Type B pancreatic cell (in vitro differentiated cells): ENCODE data around the gene HPX. TPM values are rescaled to one million over a fixed set of nuclear protein-coding genes. Genes with fewer than 3 reads are reported as not detected.

ENCODE experiments used
- DNase-seq: peaks from one replicate; pipeline ENCODE4 v3.0.0; 2021; ENCODE audit warnings: mixed read lengths; ENCODE audit not compliant: unreplicated experiment; ENCODE audit errors: extremely low spot score
- H3K27ac Mint-ChIP-seq: 2 replicates; pipeline ENCODE4 v1.8.0; 2021; ENCODE audit warnings: mild to moderate bottlenecking, mixed read lengths
- H3K27me3 Mint-ChIP-seq: 2 replicates; pipeline ENCODE4 v1.8.0; 2021; ENCODE audit warnings: mixed read lengths
- H3K36me3 Mint-ChIP-seq: 2 replicates; pipeline ENCODE4 v1.8.0; 2021; ENCODE audit warnings: mixed read lengths
- H3K4me1 Mint-ChIP-seq: one replicate; pipeline ENCODE4 v1.8.0; 2021; ENCODE audit warnings: mixed read lengths; ENCODE audit not compliant: unreplicated experiment
- H3K4me3 Mint-ChIP-seq: 2 replicates; pipeline ENCODE4 v1.8.0; 2021; ENCODE audit warnings: mild to moderate bottlenecking, mixed read lengths
- H3K9me3 Mint-ChIP-seq: 2 replicates; pipeline ENCODE4 v1.8.0; 2021; ENCODE audit warnings: mixed read lengths
- CTCF ChIP-seq: fragments of 200-600 bp; sonication (generic); conservative IDR thresholded peaks from 2 replicates; pipeline ENCODE4 v1.5.0; 2021; ENCODE audit warnings: antibody characterized with exemption, mild to moderate bottlenecking
- total RNA-seq: library from RNA; stranded (reverse); gene quantifications from 2 replicates; pipeline ENCODE4 v1.2.1, GENCODE V29; 2021; ENCODE audit warnings: low replicate concordance

The HPX gene
- total RNA-seq, 1 donor from 2014 or later = 1.9 TPM

- Mint-ChIP-seq H3K4me1 (peaks cover 25% of the 10 kb centered on the region), H3K36me3 (no peaks in the 10 kb centered on the region), H3K9me3 (no peaks in the 10 kb centered on the region), H3K27me3 (no peaks in the 10 kb centered on the region), H3K4me3 (no peak overlapping the region), H3K27ac (no peak overlapping the region)
- TF ChIP-seq CTCF = no peak
- DNase-seq = no peak
Observed at GRCh38 chr11:6385046-6385777, 55.6 kb downstream of the HPX start.

Other genes starting within 250 kb of the HPX start
- gene OR52W1, start 241.8 kb downstream of the HPX start, total RNA-seq = not detected in 2 replicates
- gene C11orf42, start 235.4 kb downstream of the HPX start, total RNA-seq = not detected in 2 replicates
- gene FHIP1B, start 206.4 kb downstream of the HPX start, total RNA-seq = 50.7 and 52.5 TPM in 2 replicates
- 0.62 and 0.68 TPM in 2 replicates for gene CNGA4, start 201.9 kb downstream of the HPX start, total RNA-seq
- gene CCKBR, start 181.1 kb downstream of the HPX start, total RNA-seq = 0.90 and 1.1 TPM in 2 replicates
- gene CAVIN3, start 120.5 kb downstream of the HPX start, total RNA-seq = 4.2 and 7.9 TPM in 2 replicates
- 31.6 and 50.0 TPM in 2 replicates for gene SMPD1, start 50.5 kb downstream of the HPX start, total RNA-seq
- gene APBB1, start 21.9 kb downstream of the HPX start, total RNA-seq = 38.4 and 61.6 TPM in 2 replicates
- 15.6 and 22.9 TPM in 2 replicates for gene TRIM3, start 33.0 kb upstream of the HPX start, total RNA-seq
- gene ARFIP2, start 40.3 kb upstream of the HPX start, total RNA-seq = 60.9 and 77.3 TPM in 2 replicates
- gene TIMM10B, start 40.5 kb upstream of the HPX start, total RNA-seq = 31.2 and 35.7 TPM in 2 replicates
- gene DNHD1, start 56.3 kb upstream of the HPX start, total RNA-seq = 5.6 and 9.9 TPM in 2 replicates
- 19.7 and 23.5 TPM in 2 replicates for gene RRP8, start 162.6 kb upstream of the HPX start, total RNA-seq
- 92.7 and 135 TPM in 2 replicates for gene ILK, start 162.8 kb upstream of the HPX start, total RNA-seq
- 121 and 130 TPM in 2 replicates for gene TAF10, start 171.2 kb upstream of the HPX start, total RNA-seq
- gene TPP1, start 178.4 kb upstream of the HPX start, total RNA-seq = 72.8 and 97.8 TPM in 2 replicates
- gene DCHS1, start 214.8 kb upstream of the HPX start, total RNA-seq = 3.9 and 54.9 TPM in 2 replicates
- gene MRPL17, start 242.4 kb upstream of the HPX start, total RNA-seq = 46.6 and 67.3 TPM in 2 replicates